NCI-H2029 treated with DMSO at 0.1 percent for 48 hours (cell line): Measurements from ENCODE around the gene CD6.

Experiments
- DNase-seq: peaks from one replicate; lab custom pipeline; 2025; lab: John Stamatoyannopoulos, UW

Gene CD6

GRCh38 chr11:61010466-61011228 is 39.2 kb downstream of the CD6 start:
- no peak for DNase-seq

- DNase-seq: no peak
These were observed 39.9 kb downstream of the CD6 start for GRCh38 chr11:61011229-61011870.

- DNase-seq: no peak
These were observed 40.7 kb downstream of the CD6 start for GRCh38 chr11:61011950-61012736.

- no peak for DNase-seq
These were observed 41.3 kb downstream of the CD6 start for GRCh38 chr11:61012737-61013215.

GRCh38 chr11:61018059-61018458 is 46.6 kb downstream of the CD6 start:
- no peak for DNase-seq

- no peak for DNase-seq
These were observed 47.8 kb downstream of the CD6 start for GRCh38 chr11:61019037-61019831.

GRCh38 chr11:61019832-61020405 is 48.4 kb downstream of the CD6 start:
- no peak for DNase-seq

GRCh38 chr11:61020551-61021235 is 49.2 kb downstream of the CD6 start:
- no peak for DNase-seq

- no peak for DNase-seq
These were observed 50.3 kb downstream of the CD6 start for GRCh38 chr11:61021661-61022212.

GRCh38 chr11:61022311-61023085 is 51.0 kb downstream of the CD6 start:
- DNase-seq: peak; percentile 39

- peak; percentile 28 for DNase-seq
These were observed 51.8 kb downstream of the CD6 start for GRCh38 chr11:61023086-61023965.

GRCh38 chr11:61023966-61024295 is 52.5 kb downstream of the CD6 start:
- DNase-seq: no peak

GRCh38 chr11:61024938-61025820 is 53.7 kb downstream of the CD6 start:
- no peak for DNase-seq

- no peak for DNase-seq
These were observed 54.3 kb downstream of the CD6 start for GRCh38 chr11:61025821-61026120.

- no peak for DNase-seq
These were observed 54.9 kb downstream of the CD6 start for GRCh38 chr11:61026121-61027031.

GRCh38 chr11:61027141-61027840 is 55.8 kb downstream of the CD6 start:
- no peak for DNase-seq
